NCI-H1436 treated with DMSO at 0.1 percent for 48 hours (cell line): ENCODE data around the gene CDK15.
A peak's percentile ranks its signal among the peaks of the same experiment; 100 is the strongest.
"Not testable (repeated sequence)": the region's sequence is repeated elsewhere in the genome, so short reads cannot be mapped to it uniquely, and the experiment has no call there.

Experiments used
- DNase-seq: peaks from one replicate; lab custom pipeline; 2025; lab: John Stamatoyannopoulos, UW

Gene CDK15

GRCh38 chr2:201806442-201807170, at the start of gene CDK15:
Gene CDK15 (plus strand): TSS chr2:201806537. CDS start chr2:201806665, 128 bp downstream.
- DNase-seq = no peak

GRCh38 chr2:201758234-201758633, 48.1 kb upstream of the CDK15 start:
- DNase-seq = no peak

GRCh38 chr2:201758873-201759272, 47.5 kb upstream of the CDK15 start:
- DNase-seq = no peak

- DNase-seq = no peak
Measured at GRCh38 chr2:201759567-201759966, 46.8 kb upstream of the CDK15 start.

GRCh38 chr2:201761101-201761500, 45.2 kb upstream of the CDK15 start:
- no peak for DNase-seq

GRCh38 chr2:201764469-201764868, 41.9 kb upstream of the CDK15 start:
- DNase-seq = not testable (repeated sequence)

- DNase-seq = no peak
Measured at GRCh38 chr2:201765799-201766198, 40.5 kb upstream of the CDK15 start.

GRCh38 chr2:201768918-201769317, 37.4 kb upstream of the CDK15 start:
- no peak for DNase-seq

- DNase-seq = no peak
Measured at GRCh38 chr2:201769666-201770373, 36.5 kb upstream of the CDK15 start.

GRCh38 chr2:201773990-201774389, 32.3 kb upstream of the CDK15 start:
- no peak for DNase-seq

GRCh38 chr2:201774546-201774945, 31.8 kb upstream of the CDK15 start:
- no peak for DNase-seq

- no peak for DNase-seq
Measured at GRCh38 chr2:201775326-201775725, 31.0 kb upstream of the CDK15 start.

- no peak for DNase-seq
Measured at GRCh38 chr2:201777043-201777442, 29.3 kb upstream of the CDK15 start.

GRCh38 chr2:201777869-201778268, 28.5 kb upstream of the CDK15 start:
- DNase-seq = no peak

GRCh38 chr2:201779901-201780673, 26.2 kb upstream of the CDK15 start:
- no peak for DNase-seq

- peak; percentile 92 for DNase-seq
Measured at GRCh38 chr2:201780674-201781493, 25.5 kb upstream of the CDK15 start, which contains the start of gene ALS2. Gene ALS2 (minus strand): TSS chr2:201780933. CDS start chr2:201768885, 12,048 bp downstream.

GRCh38 chr2:201781557-201782051, 24.7 kb upstream of the CDK15 start:
- DNase-seq = no peak

- no peak for DNase-seq
Measured at GRCh38 chr2:201784563-201784962, 21.8 kb upstream of the CDK15 start.

GRCh38 chr2:201785135-201785534, 21.2 kb upstream of the CDK15 start:
- DNase-seq = no peak

GRCh38 chr2:201786471-201786870, 19.9 kb upstream of the CDK15 start:
- DNase-seq = no peak

- DNase-seq = no peak
Measured at GRCh38 chr2:201788371-201788770, 18.0 kb upstream of the CDK15 start.

- no peak for DNase-seq
Measured at GRCh38 chr2:201789395-201789794, 16.9 kb upstream of the CDK15 start.
